ENCODE results near the gene TSPOAP1. TPM values are rescaled to one million over a fixed set of nuclear protein-coding genes. Genes with fewer than 3 reads are reported as not detected.

Gene TSPOAP1
- polyA plus RNA-seq, 1 donor, result 62.3 TPM

DNA sequence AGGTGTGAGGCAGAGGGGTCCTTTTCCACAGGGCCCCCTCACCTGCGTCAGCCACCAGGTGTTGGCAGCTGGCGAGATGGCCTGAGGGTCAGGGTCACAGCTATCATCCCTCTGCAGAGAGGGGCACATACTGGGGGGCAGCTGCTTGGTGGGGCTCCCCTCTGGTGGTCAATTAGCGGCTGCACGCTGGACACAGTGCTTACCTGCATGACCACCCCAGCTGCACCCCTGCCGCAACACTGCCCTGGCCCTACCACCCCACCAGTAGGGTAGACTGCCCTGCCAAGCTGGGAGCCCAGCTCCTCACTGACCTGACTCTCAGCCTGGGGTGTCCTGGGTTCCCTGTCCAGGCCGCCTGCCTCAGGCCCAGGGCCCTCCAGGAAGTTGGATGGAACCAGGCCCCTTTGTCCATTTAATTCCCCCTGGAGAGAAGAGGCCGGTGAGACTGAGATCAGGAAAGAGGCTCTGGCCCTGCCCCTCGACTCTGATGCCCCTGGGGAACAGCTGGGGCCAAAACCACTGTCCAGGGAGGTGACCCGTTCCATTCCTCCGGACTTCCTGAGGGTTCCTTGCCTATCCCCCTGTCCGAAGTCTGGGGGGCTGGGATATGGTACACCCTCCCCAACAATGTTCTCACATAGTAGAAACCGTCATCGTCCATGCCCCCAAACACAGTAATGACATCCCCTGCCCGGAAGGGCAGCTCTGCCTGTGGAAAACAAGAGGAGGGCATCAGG is 23.7 kb downstream of the TSPOAP1 start:
- DNase-seq, result no peak

DNA sequence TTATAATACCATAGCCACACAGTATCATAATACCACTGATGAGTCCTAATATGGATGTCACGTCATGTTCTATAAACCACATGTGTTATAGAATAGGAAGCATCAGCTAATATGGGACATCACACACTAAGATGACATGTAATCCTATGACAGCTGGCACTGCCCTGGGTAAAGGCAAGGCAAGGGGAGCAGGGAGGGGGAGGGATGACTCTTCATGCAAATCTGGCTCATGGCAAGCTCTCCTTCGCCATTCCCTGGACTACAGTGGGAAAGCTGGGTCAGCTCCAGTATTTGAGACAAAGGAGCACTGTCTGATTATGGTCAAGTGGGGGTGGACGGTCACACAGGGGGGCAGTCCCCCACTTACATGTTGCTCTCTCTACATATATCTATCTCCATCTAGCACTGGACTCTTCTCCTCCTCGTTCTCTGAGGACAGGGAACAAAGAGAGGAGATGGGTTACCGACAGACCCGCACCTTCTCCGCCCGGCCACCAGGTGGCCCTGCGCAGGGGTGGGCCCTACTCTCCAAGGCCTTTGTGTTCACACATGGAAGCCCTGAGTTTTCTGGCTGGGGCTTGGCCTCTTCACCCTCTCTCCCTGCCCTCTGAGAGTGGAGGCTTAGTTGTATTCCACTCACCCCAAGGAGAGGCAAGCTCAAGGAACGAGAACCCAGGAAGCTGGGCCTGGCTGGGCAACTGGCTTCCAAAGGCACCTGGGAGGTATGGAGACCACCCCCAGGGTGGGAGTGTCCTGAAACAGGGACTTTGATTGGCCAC is 24.4 kb downstream of the TSPOAP1 start:
- DNase-seq, result no peak

DNA sequence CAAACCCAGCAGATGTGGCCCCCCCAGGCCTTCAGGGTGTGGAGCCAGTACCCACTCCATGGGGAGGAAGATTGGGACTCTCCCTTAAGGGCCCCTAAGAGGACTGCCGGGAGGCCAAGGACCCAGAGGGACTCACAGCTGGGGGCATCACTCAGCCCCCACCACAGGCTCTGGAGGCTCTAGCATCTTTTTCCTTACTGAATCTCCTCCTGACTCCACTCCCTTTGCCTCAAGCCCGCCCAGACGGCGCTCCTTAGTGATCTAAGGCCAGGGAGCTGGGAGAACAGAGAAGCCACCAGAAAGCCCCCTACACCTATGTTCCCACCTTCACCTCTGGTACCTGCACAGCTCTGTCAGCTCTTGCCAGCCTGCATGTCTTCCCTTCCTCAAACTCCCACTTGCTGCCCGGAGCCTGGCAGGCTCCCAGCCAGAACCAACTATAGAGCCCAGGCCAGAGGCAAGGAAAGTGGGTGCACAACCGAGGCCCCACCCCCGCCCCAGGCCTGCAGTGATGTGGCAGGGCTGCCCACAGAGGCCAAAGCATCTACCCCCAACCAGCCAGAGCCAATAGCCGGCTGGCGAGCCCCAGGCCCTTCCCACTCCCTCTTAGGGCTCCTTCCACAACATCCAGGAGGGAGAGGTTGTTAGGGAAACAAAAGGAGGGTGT is 25.5 kb downstream of the TSPOAP1 start:
- DNase-seq, result no peak

DNA sequence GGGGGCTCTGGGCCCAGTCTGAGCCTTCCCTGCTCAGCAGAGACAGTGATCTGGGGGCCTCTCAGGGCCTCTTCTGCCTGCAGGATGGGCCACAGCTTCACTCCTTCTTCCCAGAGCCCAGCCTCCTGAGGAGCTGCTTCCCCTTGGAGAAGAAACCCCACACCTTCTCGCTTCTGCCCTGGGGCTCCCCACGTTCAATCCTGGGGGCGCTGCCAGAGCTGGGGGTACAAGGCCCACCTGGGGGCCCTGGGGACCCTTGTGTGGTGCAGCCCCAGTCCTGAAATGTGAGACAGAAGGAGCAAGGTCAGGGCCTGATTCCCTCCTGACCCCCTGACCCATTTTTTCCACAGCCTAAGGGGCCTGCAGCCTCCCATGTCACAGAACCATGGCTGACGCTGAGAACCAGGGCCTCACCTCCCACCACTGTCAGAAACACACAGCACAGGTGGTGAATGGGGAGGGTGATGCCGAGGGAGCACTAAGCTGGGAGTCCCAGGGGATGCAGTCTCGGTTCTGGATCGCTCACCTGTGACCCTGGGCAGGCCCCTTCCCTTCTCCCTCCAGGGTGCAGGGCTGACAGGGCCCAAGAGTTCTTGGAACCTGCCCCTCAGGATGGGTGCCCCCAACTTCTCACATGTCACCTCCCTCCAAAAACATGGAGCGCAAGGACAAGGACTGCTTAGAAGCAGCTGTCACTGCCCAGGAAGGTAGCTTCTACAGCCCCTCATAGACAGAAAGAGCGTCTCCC is 26.2 kb downstream of the TSPOAP1 start:
- no peak for DNase-seq

DNA sequence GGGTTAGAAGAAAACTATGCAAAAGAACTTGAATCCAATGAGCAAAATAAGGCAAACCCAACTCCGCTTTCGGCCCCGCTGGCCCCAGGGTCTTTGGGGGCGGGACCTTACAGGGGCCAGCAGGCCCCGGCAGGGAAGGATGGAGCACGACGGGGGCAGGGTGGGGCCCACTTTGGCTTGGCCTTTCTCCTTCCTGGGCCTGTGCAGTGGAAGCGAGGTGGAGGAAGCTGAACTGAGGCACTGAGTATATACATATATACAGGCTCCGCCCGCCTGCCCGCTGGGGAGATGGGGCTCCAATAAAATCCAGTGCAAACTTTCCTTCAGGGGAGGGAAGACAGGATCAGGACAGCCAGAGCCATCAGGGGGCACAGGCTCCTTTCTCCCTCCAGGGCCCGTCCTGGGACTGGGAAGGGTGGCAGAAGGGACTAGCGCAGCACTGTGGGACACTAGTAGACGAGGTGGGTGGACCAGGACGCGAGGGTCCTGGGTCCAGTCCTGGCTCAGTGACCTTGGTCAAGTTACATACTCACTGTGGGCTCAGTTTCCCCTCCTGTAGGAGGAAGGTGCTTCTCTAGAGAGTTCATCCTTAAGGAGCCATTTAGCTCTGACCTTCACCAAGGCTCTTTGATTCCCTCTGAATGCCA is 27.0 kb downstream of the TSPOAP1 start:
- no peak for DNase-seq

DNA sequence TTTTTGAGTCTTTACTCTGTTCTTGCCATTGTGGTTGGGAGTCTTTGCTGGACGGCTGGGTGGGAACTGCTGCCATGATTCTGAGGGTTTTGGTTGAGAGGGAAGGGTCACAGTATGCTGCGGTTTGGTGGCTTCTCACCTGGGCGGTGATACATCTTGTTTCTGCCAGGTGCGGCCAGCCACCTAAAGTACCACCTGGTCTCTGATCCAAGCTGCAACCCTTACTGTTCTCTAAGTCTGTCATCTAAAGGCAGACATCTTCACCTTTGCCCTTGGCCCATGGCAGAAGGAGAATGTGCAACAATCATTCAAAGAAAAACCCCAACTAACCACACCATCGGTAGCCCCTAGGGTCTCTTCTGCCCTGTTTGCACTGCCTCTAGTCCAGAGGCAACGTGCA is 28.3 kb downstream of the TSPOAP1 start:
- DNase-seq, result no peak

DNA sequence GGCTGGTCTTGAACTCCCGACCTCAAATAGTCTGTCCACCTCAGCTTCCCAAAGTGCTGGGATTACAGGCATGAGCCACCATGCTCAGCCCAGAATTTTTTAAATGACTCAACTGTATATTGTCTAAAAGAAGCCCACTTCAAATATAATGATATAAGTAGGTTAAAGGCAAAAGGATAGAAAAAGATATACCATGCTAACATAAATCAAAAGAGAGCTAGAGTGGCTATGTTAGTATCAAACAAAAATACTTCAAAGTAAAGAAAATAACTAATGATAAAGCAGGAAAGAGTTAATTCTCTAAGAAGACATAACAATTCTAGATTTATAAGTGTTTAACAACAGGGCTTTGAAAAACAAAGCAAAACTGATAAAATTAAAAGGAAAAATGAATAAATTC is 34.6 kb downstream of the TSPOAP1 start:
- no peak for DNase-seq

DNA sequence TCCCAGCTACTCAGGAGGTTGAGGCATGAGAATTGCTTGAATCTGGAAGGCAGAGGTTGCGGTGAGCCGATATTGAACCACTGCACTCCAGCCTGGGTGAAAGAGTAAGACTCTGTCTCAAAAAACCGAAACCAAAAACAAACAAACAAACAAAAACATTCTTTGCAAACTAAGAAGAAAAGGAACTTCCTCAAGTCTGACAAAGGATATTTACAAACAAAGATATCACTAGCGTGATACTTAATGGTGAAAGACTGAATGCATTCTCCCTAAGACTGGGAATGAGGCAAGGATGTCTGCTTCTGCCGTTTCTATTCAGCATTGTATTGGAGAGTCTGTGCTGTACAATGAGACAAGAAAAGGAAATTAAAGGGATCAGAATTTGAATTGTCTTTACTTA is 37.3 kb downstream of the TSPOAP1 start:
- DNase-seq, result no peak

DNA sequence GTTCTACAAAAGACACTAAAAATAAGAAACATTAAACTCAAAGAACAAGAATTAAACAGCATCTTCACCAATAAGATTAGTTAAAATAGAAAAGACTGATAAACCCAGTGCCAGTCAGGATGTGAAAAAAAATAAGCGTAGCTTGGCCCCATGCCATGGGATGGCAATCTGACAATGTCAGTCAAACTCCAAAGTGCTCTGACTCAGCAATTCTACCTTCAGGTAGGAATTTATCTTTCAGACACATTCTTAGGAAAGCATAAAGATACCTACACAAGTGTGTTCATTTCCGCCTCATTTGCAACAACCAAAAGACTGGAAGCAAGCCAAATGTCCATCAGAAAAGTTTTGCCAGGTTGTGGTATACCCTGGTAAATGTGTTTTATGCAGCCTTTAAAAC is 38.7 kb downstream of the TSPOAP1 start:
- DNase-seq, result no peak

DNA sequence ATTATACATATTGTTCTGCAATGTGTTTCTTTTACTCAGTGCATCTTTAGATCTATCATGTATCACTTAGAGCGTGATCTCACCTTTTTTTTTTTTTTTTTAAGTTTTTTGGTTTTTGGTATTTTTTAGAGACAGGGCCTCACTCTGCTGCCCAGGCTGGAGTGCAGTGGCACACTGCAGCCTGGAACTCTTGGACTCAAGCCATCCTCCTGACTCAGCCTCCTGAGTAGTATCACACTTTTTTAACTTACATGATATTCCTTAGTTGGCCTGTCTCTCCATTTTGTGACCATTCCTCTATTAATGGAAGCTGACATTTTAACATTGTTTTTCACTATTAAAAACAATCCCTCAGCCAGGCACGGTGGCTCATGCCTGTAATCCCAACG is 43.2 kb downstream of the TSPOAP1 start:
- no peak for DNase-seq

DNA sequence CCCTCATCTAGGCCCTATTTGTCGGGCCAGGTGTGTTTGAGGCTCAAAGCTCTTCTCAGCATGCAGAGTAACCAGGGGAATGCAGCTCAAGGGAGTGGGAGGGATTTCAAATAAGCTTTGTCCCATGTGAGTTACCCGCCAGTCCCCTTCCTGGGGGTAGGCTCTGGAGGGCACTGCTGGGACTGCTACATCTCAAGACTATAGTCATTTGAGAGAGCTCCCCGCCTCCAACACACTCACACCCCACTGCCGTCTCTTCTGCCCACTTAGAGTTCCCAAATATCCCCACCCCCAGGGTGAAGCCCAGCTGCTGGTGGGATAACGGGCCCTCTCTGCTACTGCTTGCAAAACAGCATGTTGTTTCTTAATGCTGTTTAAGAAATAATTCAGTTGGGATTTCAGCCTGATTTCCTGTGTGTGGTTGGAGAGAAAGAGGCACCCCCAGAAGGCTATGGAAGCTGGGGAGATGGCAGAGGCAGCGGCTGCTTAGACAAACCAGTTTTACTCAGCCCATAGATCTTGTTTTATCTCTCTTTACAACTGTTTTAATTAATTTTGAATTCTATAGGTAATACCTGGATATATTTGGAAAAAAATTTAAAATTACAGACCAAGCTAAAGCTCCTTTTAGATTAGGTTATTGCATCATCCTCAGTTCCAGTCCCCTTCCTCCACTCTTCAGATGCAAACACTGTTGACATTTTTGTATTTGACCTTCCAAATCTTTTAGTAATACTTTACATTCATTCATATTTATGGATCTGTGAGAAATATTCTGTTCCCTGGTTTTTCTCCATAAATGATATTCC is 43.8 kb downstream of the TSPOAP1 start:
- no peak for DNase-seq

DNA sequence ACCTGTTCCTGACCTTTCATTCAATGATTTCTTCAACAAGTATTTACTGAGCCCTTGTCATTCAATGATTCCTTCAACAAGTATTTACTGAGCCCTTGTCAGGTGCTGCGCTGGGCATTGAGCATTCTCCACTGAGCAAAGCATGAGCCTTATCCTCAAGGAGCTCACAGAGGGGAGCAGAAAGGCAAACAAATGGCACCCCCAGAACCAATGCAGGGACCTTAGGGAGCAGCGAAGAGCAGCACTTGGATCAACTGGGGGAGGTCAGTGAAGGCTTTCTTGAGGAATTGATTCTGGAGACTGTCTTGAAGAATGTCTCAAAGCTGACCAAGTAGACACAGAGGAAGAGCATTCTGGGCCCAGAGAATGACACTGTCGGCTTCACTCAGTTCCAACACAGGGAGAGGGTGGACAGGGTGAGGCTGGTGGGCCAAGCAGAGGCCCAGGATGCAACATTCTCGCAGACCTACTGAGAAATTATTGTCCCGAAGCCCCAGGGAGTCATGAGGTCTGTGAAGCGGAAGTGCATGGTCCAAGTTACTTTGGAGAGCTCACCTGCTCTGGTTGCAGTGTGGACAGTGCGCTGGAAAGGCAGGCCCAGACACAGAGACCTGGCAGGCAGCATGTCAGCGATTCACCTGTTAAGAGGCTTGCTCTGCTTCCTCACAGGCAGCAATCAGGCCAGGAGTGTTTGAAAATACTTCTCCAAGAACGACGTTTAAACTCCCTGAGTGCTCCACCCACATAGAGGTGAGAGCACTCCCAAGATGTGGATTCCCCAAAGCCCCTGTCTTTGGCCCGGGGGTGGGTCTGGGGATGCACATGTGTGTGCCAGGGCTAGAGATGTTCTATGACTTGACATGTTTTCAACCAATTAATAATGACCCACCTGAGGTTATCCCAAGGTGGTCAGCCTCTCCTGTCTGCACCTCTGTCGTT is 44.7 kb downstream of the TSPOAP1 start:
- DNase-seq, result no peak

DNA sequence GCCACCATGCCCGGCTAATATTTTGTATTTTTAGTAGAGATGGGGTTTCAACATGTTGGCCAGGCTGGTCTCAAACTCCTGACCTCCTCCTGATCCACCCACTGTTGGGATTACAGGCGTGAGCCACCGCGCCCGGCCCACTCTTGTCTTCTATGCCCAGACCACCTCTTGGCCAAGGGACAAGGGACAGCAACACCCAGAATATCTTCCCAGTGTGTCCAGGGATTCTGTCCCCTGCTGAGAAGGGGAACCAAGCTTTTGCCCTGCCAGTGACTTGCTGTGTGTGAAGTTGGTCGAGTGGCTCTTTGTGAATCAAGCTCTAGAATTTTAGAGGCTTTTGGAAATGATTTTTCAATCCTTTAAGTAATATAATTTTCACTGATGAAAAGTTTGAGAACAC is 46.2 kb downstream of the TSPOAP1 start:
- no peak for DNase-seq

DNA sequence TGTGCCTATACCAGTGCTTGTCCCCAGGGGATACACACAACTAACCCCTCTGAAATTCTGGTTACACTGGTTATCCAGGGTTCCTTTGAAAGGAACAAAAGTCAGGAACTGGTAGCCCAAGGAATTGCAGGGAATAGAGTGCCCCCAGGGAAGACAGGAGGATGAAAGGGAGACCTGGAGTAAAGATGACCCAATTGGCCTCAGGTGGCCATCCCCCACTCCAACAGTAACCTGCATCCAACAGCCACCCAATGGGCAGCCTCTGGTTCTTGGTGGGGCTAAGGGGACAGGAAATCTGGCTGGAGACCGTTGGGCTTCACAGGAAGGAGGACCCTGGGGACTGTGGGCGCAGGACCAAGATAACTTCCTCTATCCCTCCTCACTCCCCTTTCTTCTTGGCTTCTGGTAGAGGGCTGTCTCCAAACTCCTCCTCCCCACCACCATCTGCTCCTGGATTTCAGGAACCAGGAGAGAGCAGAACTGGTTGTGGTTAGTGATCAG is 47.0 kb downstream of the TSPOAP1 start:
- DNase-seq, result no peak

DNA sequence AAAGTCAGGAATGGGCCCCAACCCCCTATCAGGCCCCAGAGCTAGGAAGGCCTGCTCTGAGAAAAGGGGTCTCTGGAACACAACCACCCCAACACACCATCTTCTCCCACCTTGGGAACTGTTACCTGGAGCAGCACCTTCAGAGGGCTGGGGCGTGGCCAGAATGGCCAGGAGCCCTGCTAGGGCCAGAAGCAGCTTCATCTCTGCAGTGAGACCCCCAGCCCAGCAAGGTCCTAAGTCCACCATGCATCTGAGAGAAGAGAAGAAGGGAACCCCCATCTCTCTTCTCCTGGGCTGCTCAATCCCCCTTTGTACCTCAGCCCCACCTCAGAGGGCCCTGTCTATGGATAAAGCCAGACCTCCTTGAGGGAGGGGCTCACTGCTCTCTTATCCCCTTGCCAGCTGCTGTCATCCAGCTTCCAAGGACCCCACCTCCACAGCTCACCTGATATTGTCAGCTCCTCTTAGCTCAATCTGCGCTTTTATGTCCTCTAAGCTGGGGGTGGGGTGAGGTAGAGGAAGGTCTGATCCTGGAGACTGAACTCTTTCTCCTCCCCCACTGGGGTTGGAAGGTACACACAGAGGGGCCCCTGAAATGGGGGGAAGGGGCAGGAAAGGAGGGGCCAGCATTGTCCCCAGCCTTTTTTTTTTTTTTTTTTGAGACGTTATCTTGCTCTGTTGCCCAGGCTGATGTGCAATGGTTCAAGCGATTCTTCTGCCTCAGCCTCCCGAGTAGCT is 47.9 kb downstream of the TSPOAP1 start, which contains the start of gene MPO:
TSS of gene MPO (minus strand) at position 456 of the 738 bp plus-strand sequence. CDS start at position 279, 177 bp downstream.
- no peak for DNase-seq

DNA sequence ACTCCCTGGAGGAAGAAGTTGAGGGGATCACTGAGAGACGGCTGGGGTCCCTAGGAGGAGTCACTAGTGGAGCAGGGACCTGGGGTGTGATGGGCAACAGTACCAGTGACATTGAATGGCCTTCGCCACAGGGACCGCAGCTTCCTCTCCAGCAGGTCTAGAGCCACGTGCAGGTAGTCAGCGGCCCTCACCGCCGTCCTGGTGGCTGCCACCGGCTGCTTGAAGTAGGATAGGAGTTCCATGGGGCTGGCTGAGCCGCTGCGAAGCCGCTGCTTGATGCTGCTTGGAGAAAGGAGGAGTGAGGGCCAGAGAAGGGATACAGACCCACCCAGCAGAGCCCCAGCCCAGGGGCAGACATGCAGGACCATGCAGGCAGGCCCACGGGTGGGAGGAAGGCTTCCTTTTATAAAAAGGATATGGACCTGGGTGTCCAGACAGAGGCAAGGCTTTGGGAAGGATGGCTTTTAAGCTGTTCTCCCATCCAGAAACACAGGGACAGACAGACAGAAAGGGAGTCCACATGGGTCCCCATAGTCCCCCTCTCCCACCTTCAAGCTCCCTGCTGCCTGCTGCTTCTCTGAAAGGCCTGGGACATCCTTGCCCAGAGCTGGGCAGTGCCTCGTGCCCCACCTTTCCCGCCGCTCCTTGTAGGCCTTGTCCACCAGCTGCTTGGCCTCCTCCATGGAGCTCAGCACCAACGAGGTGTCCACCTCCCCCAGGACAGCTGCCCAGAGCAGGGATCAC is 48.7 kb downstream of the TSPOAP1 start:
- no peak for DNase-seq

DNA sequence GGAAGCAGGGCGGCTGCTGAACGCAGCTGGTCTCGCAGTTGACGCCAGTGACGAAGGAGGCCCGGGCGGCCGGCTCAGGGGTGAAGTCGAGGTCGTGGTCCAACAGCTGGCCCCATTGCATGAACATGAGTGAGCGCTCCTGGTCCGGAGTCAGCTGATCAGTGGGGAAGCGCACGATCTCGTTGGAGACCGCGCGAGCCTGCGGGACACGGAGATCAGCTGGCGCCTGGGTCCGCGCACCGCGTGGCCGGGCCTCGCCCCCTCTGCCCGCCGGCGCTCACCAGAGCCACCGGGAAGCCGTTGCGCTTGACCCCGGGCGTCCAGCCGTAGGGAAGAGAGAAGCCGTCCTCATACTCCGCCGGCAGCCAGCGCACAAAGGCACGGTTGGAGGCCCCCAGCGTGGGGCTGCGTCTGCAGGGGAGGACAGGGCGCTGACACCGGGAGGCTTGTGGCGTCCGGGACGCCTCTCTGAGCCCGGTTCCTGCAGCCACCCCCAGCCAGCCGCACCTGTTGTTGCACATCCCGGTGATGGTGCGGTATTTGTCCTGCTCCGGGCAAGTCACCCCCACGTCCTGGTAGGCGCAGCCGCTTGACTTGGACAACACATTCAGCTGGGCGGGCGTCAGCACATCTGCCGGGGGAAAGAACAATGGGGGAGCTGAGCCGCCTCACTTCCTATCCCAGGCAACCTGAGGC is 49.4 kb downstream of the TSPOAP1 start:
- DNase-seq, result peak; percentile 39

DNA sequence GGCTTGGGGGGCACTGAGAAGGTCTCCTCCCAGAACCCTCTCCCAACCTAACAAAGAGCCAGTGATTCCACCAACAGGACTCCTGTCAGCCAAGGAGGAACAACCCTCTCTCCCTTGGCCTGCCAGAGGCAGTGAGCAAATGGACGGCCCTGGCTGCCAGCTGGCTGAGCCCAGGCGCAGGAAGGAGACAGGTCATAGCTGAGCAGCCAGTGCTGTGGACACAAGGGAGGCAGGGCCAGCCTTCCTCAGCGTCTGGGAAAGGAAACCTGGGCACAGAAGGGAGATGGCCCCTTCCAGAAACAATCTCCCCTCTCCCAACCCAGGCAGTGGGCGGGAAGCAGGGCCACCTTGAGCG is 50.0 kb downstream of the TSPOAP1 start:
- DNase-seq, result no peak

Measured in left kidney (tissue), 2 donors.